Activated CD4-positive, alpha-beta T cell treated with anti-CD3 and anti-CD28 coated beads for 24 hours (primary cell): Measurements from ENCODE around the gene MIR17HG.
"Not testable (repeated sequence)": the region's sequence is repeated elsewhere in the genome, so short reads cannot be mapped to it uniquely, and the experiment has no call there.

Source experiments
- DNase-seq, 2 donors: peaks; one replicate each; pipeline ENCODE4 v3.0.0-alpha.2; 2020; ENCODE audit warnings: low read depth in 2 of 2

Gene MIR17HG

GRCh38 chr13:91347996-91348905 is 764 bp downstream of the MIR17HG start:
- peak; percentile 56 to 58 for DNase-seq

DNA sequence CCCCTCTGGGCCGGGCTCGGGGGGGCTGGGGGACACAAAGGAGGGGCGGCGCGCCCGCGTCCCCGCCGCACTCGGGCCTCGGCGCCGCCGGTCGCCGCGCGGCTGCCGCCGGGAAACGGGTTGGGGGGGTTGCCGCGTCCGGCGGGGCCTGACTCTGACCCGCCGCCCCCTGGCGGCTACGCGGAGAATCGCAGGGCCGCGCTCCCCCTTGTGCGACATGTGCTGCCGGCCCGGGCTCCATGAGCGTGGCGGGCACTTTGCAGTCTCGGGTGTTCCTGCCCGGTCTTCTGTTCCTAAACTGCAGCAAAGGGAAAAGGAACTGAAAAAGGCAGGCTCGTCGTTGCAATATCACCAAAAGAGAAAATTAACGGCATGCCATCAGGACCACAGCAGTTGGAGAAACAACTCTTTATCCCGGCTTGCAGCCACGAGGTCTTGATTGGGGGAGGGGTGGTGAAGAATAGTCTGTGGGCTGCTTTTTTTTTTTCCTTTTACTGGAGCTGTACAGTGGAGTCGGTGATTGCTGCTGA is 1.5 kb downstream of the MIR17HG start:
- peak; percentile 87 to 93 for DNase-seq

DNA sequence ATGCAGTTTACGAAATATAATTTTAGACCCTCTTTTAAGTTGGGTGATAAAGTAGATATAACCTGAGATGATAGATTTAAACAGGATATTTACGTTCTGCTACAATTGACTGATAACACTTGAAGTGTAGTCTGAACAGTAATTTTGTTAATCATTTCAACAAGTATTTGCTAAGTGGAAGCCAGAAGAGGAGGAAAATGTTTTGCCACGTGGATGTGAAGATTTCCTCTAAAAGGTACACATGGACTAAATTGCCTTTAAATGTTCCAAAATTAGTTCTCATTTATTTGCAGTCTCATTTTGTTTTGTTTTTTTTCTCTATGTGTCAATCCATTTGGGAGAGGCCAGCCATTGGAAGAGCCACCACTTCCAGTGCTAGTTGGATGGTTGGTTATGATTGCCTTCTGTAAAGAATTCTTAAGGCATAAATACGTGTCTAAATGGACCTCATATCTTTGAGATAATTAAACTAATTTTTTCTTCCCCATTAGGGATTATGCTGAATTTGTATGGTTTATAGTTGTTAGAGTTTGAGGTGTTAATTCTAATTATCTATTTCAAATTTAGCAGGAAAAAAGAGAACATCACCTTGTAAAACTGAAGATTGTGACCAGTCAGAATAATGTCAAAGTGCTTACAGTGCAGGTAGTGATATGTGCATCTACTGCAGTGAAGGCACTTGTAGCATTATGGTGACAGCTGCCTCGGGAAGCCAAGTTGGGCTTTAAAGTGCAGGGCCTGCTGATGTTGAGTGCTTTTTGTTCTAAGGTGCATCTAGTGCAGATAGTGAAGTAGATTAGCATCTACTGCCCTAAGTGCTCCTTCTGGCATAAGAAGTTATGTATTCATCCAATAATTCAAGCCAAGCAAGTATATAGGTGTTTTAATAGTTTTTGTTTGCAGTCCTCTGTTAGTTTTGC is 2.8 kb downstream of the MIR17HG start:
- no peak for DNase-seq

- no peak for DNase-seq
Observed at GRCh38 chr13:91351123-91351522, 3.6 kb downstream of the MIR17HG start.

DNA sequence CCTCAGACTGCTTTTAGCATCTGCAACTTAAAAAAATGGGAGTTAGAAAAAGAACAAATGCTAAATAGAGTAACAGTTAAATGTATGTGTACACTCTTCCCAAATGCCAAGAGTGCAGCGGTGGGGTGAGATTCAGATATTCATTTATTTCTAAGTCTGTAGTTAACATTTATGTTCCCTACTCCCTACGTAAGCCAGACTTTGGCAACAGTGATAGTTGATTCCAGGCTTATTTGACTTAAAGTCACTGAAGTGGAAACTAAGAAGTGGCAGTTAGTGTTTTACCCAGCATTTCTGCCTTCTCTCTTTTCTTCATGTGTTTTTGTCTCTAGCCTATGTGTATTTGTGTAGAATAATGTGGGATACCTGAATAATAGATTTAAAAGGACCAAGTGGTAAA is 4.5 kb downstream of the MIR17HG start:
- DNase-seq, result no peak

- not testable (repeated sequence) for DNase-seq
Observed at GRCh38 chr13:91352891-91353290, 5.4 kb downstream of the MIR17HG start.

- no peak for DNase-seq
Observed at GRCh38 chr13:91353494-91353893, 6.0 kb downstream of the MIR17HG start.

- DNase-seq, result no peak
Observed at GRCh38 chr13:91355099-91355825, 7.8 kb downstream of the MIR17HG start.

DNA sequence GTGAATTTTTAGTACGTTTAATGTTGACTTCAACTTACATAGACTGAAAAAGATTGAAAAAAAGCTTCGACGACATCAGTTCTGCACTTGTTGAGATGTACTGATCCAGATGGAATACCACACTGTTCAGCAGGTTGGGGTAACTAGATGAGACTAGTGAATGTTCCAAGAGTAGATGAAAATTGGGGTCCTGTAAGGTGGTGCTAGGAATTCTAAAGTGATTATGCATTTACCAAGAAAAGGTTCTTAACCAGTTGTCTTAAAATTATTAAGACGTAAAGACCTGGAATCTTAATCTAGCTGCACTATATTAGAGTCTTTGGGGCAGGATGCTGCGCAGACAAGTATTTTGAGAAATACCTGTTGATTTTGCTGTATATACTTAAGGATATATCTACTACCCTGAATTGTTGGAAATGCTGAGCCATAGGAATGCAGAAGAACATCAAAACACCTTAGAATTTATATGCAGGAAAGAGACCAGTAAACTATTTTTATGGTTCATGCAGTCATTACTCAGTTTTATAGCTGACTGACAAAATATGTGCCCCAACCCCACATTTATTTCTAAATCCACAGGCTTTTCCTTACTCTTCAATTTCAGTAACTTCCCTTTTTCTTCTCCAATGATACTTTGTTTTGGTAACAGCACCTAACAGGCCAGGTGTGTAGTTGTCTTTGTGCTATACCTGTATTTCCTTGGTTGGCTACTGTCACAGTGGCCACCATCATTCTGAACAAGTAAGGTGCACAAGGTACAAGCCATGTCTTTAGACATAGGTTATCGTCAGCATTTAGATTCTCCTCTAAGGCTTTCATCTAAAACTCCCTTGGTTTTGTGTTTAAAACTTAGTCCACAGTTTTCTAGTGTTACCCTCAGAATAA is 8.6 kb downstream of the MIR17HG start:
- no peak for DNase-seq

- no peak for DNase-seq
Observed at GRCh38 chr13:91356919-91357612, 9.6 kb downstream of the MIR17HG start.

- no peak for DNase-seq
Observed at GRCh38 chr13:91357613-91358386, 10.3 kb downstream of the MIR17HG start.

- no peak for DNase-seq
Observed at GRCh38 chr13:91358387-91358782, 10.9 kb downstream of the MIR17HG start.

GRCh38 chr13:91359111-91359510 is 11.6 kb downstream of the MIR17HG start:
- DNase-seq, result no peak

GRCh38 chr13:91359631-91360030 is 12.1 kb downstream of the MIR17HG start:
- DNase-seq, result no peak

DNA sequence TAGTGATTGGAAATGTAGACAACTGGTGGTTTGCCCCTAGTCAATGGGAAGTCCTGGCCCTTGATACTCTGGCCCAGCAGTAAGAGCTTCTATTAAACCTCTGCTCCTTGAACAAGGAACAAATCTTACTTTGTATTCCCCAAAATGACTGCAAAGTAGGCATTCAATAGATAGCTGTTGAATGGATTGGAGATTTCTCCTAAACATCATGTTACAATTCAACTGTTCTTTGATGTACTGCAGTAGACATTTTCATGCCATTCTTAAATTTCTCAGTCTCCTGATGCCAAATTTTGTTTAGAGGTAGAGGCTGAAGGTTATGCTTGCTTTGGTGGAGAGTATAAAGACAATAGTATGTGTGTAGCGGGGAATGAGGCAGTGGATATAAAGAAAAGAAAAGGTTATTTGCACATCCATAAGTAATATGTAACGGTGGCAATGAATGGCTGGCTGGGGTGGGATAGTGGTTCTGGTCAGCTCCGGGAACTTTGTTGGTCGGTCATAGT is 12.8 kb downstream of the MIR17HG start:
- no peak for DNase-seq

GRCh38 chr13:91361755-91362271 is 14.3 kb downstream of the MIR17HG start:
- DNase-seq, result no peak

GRCh38 chr13:91362908-91363307 is 15.4 kb downstream of the MIR17HG start:
- DNase-seq, result no peak

GRCh38 chr13:91368101-91368500 is 20.6 kb downstream of the MIR17HG start:
- DNase-seq, result no peak
